Measurements from ENCODE around the gene WASF2.
"Not testable (repeated sequence)": the region's sequence is repeated elsewhere in the genome, so short reads cannot be mapped to it uniquely, and the experiment has no call there.

WASF2 gene

GRCh38 chr1:27517301-27517700 lies 27.3 kb upstream of the WASF2 start:
- TF ChIP-seq ZNF274 (IDR thresholded peaks at IDR 0.05; ENCODE audit: low read depth, low read length) = no peak
- no peak overlapping the region for H3K4me3 ChIP-seq (ENCODE audit: low read length)

GRCh38 chr1:27515626-27516025 lies 25.7 kb upstream of the WASF2 start:
- TF ChIP-seq ZNF274 (IDR thresholded peaks at IDR 0.05; ENCODE audit: low read depth, low read length) = no peak
- no peak overlapping the region for H3K4me3 ChIP-seq (ENCODE audit: low read length)

- TF ChIP-seq ZNF274 (IDR thresholded peaks at IDR 0.05; ENCODE audit: low read depth, low read length) = no peak
- no peak overlapping the region for H3K4me3 ChIP-seq (ENCODE audit: low read length)
Observed at GRCh38 chr1:27513958-27514357, 24.0 kb upstream of the WASF2 start.

- TF ChIP-seq ZNF274 (IDR thresholded peaks at IDR 0.05; ENCODE audit: low read depth, low read length) = no peak
- H3K4me3 ChIP-seq (ENCODE audit: low read length) = no peak overlapping the region
Observed at GRCh38 chr1:27513528-27513927, 23.6 kb upstream of the WASF2 start.

- no peak overlapping the region for H3K4me3 ChIP-seq (ENCODE audit: low read length)
- TF ChIP-seq ZNF274 (IDR thresholded peaks at IDR 0.05; ENCODE audit: low read depth, low read length) = no peak
Observed at GRCh38 chr1:27509127-27510080, 19.4 kb upstream of the WASF2 start.

GRCh38 chr1:27507960-27508665 lies 18.1 kb upstream of the WASF2 start:
- TF ChIP-seq ZNF274 (IDR thresholded peaks at IDR 0.05; ENCODE audit: low read depth, low read length) = no peak
- no peak overlapping the region for H3K4me3 ChIP-seq (ENCODE audit: low read length)

- TF ChIP-seq ZNF274 (IDR thresholded peaks at IDR 0.05; ENCODE audit: low read depth, low read length) = no peak
- H3K4me3 ChIP-seq (ENCODE audit: low read length) = no peak overlapping the region
Observed at GRCh38 chr1:27506703-27507102, 16.7 kb upstream of the WASF2 start.

GRCh38 chr1:27505420-27505680 lies 15.4 kb upstream of the WASF2 start:
- H3K4me3 ChIP-seq (ENCODE audit: low read length) = no peak overlapping the region
- TF ChIP-seq ZNF274 (IDR thresholded peaks at IDR 0.05; ENCODE audit: low read depth, low read length) = no peak

- no peak overlapping the region for H3K4me3 ChIP-seq (ENCODE audit: low read length)
- TF ChIP-seq ZNF274 (IDR thresholded peaks at IDR 0.05; ENCODE audit: low read depth, low read length) = no peak
Observed at GRCh38 chr1:27504588-27505419, 14.8 kb upstream of the WASF2 start.

GRCh38 chr1:27503844-27504587 lies 14.0 kb upstream of the WASF2 start:
- no peak overlapping the region for H3K4me3 ChIP-seq (ENCODE audit: low read length)
- TF ChIP-seq ZNF274 (IDR thresholded peaks at IDR 0.05; ENCODE audit: low read depth, low read length) = no peak

- no peak overlapping the region for H3K4me3 ChIP-seq (ENCODE audit: low read length)
- no peak for TF ChIP-seq ZNF274 (IDR thresholded peaks at IDR 0.05; ENCODE audit: low read depth, low read length)
Observed at GRCh38 chr1:27503033-27503432, 13.1 kb upstream of the WASF2 start.

GRCh38 chr1:27501159-27501558 lies 11.2 kb upstream of the WASF2 start:
- H3K4me3 ChIP-seq (ENCODE audit: low read length) = not testable (repeated sequence)

- no peak overlapping the region for H3K4me3 ChIP-seq (ENCODE audit: low read length)
- no peak for TF ChIP-seq ZNF274 (IDR thresholded peaks at IDR 0.05; ENCODE audit: low read depth, low read length)
Observed at GRCh38 chr1:27499142-27499541, 9.2 kb upstream of the WASF2 start.

- no peak for TF ChIP-seq ZNF274 (IDR thresholded peaks at IDR 0.05; ENCODE audit: low read depth, low read length)
- no peak overlapping the region for H3K4me3 ChIP-seq (ENCODE audit: low read length)
Observed at GRCh38 chr1:27496604-27497155, 6.7 kb upstream of the WASF2 start.
